ENCODE results near the gene HOXA11. TPM values are rescaled to one million over a fixed set of nuclear protein-coding genes. Genes with fewer than 3 reads are reported as not detected.

HOXA11 gene
- polyA plus RNA-seq, 3 donors from 2014 or later = not detected

DNA sequence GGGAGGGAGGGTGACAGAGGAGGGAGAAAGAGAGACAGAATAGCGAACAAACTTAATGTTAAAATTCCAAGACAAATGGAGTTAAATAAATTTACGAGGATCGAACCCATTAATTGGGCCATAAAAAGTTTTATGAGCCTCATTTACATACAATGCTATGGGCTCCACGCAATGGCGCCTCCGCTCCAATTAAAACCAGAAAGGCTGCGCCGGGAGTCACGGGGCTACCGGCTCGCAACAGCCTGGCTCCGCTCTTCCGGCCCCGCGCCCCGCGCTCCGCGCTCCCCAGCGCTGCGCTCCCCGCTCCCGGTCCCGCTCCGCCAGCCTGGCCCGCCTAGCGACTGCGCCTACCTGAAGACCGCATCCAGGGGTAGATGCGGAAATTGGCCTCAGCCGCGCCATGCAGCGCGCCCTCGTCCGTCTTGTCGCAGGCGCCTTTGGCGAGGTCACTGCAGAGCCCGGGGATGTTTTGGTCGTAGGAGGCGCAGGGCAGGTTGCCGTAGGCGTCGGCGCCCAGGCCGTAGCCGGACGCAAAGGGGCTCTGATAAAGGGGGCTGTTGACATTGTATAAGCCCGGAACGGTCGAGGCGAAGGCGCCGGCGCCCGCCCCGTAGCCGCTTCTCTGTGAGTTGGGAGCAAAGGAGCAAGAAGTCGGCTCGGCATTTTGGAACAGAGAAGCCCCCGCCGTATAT lies 29.1 kb downstream of the HOXA11 start:
- Mint-ChIP-seq H3K4me3 (peak overlapping the region; percentile 72 to 85 (median 77)), H3K36me3 (no peaks in the 10 kb centered on the region), H3K9me3 (peaks cover 0 to 3% (median 0%) of the 10 kb centered on the region in 6 donors), H3K27me3 (ENCODE audit: low read depth in 3 of 3) (peaks cover 59 to 82% (median 81%) of the 10 kb centered on the region in 3 donors), H3K4me1 (peaks cover 45 to 67% of the 10 kb centered on the region in 2 donors), H3K27ac (peak overlapping the region in 5 of 6 donors; percentile 4 to 72 (median 50))
- DNase-seq = peak; percentile 28 to 49 (median 40)

DNA sequence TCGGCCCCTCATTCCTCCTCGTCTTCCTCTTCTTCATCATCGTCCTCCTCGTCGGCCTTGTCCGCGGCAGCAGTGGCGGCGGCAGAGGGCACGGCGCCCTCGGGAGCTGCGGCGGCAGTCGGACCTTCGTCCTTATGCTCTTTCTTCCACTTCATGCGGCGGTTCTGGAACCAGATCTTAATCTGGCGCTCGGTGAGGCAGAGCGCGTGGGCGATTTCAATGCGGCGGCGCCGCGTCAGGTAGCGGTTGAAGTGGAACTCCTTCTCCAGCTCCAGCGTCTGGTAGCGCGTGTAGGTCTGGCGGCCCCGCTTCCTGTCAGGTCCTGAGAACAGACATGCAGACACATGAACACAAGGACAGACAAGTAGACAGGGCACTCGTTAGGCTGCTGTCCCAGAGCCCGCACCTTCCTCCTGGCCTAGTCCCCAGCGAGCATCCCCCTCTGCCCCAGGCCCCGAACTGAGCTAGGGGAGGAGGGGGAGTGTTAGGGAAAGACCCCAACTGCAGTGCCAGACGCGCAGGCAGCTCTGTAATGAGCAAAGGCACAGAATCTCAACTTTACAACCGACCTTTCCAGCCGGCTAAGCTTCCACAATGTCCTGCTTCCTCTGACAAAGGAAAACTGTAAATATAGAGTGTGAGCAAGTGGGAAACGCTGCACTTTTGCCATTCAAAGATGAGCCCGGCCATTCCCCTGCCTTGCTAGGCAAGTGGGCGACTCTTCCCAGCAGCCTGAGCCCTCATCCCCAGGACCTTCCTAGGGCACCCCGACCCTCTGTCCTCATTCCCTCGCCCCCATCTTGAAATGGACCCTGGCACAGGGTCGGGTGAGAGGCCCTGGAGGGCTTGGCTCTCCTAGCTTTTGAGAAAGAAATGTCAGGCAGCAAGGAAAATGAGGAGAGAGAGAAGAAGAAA lies 29.9 kb downstream of the HOXA11 start:
- Mint-ChIP-seq H3K4me3 (peak overlapping the region; percentile 55 to 85 (median 76)), H3K27me3 (ENCODE audit: low read depth in 3 of 3) (peaks cover 58 to 84% (median 81%) of the 10 kb centered on the region in 3 donors)
- DNase-seq = peak in 2 of 3 donors; percentile 23 to 51

GRCh38 chr7:27154369-27154768 lies 30.7 kb downstream of the HOXA11 start:
- Mint-ChIP-seq H3K27me3 (ENCODE audit: low read depth in 3 of 3) (peaks cover 58 to 81% (median 76%) of the 10 kb centered on the region in 3 donors), H3K4me3 (peak overlapping the region in 4 of 5 donors; percentile 55 to 76 (median 74)), H3K9me3 (peaks cover 0 to 3% (median 0%) of the 10 kb centered on the region in 6 donors), H3K4me1 (peaks cover 46 to 72% of the 10 kb centered on the region in 2 donors), H3K27ac (peak overlapping the region in 1 of 6 donors; percentile 65), H3K36me3 (no peaks in the 10 kb centered on the region)
- DNase-seq = no peak

More for the DNA sequence above, 29.9 kb downstream of the HOXA11 start:
- Mint-ChIP-seq H3K36me3 (no peaks in the 10 kb centered on the region), H3K27ac (peak overlapping the region; percentile 38 to 77 (median 65)), H3K9me3 (peaks cover 0 to 3% (median 0%) of the 10 kb centered on the region in 6 donors), H3K4me1 (peaks cover 49 to 72% of the 10 kb centered on the region in 2 donors)

GRCh38 chr7:27153526-27153925 lies 31.5 kb downstream of the HOXA11 start:
- Mint-ChIP-seq H3K27me3 (ENCODE audit: low read depth in 3 of 3) (peaks cover 55 to 76% (median 74%) of the 10 kb centered on the region in 3 donors), H3K4me3 (peak overlapping the region in 3 of 5 donors; percentile 14 to 35 (median 33)), H3K27ac (no peak overlapping the region), H3K9me3 (peaks cover 0 to 3% (median 0%) of the 10 kb centered on the region in 6 donors), H3K36me3 (no peaks in the 10 kb centered on the region), H3K4me1 (peaks cover 46 to 67% of the 10 kb centered on the region in 2 donors)
- DNase-seq = no peak

- Mint-ChIP-seq H3K27ac (no peak overlapping the region), H3K27me3 (ENCODE audit: low read depth in 3 of 3) (peaks cover 52 to 76% (median 75%) of the 10 kb centered on the region in 3 donors), H3K9me3 (peaks cover 0 to 2% (median 0%) of the 10 kb centered on the region in 6 donors), H3K36me3 (no peaks in the 10 kb centered on the region), H3K4me3 (peak overlapping the region in 4 of 5 donors; percentile 43 to 89 (median 86)), H3K4me1 (peaks cover 49 to 70% of the 10 kb centered on the region in 2 donors)
- DNase-seq = no peak
Observed at GRCh38 chr7:27152816-27153442, 32.1 kb downstream of the HOXA11 start.

- H3K27me3 Mint-ChIP-seq (ENCODE audit: low read depth in 3 of 3) = peaks cover 49 to 74% (median 70%) of the 10 kb centered on the region in 3 donors
- peak within 1 kb of the TSS in 5 of 6 donors; percentile 12 to 77 (median 66) for H3K27ac Mint-ChIP-seq
- DNase-seq = no peak
- H3K9me3 Mint-ChIP-seq = peaks cover 0 to 2% (median 0%) of the 10 kb centered on the region in 6 donors
- no peaks in the 10 kb centered on the region for H3K36me3 Mint-ChIP-seq
- H3K4me1 Mint-ChIP-seq = peaks cover 53 to 77% of the 10 kb centered on the region in 2 donors
- peak within 1 kb of the TSS; percentile 85 to 89 (median 86) for H3K4me3 Mint-ChIP-seq
Observed at GRCh38 chr7:27151931-27152815, 32.9 kb downstream of the HOXA11 start, which contains the start of gene HOXA3. TSS of gene HOXA3 (minus strand) at chr7:27152583. CDS start at chr7:27110640, 41,943 bp downstream.

- peaks cover 54 to 79% of the 10 kb centered on the region in 2 donors for H3K4me1 Mint-ChIP-seq
Observed at GRCh38 chr7:27151341-27151930, 33.6 kb downstream of the HOXA11 start.

DNA sequence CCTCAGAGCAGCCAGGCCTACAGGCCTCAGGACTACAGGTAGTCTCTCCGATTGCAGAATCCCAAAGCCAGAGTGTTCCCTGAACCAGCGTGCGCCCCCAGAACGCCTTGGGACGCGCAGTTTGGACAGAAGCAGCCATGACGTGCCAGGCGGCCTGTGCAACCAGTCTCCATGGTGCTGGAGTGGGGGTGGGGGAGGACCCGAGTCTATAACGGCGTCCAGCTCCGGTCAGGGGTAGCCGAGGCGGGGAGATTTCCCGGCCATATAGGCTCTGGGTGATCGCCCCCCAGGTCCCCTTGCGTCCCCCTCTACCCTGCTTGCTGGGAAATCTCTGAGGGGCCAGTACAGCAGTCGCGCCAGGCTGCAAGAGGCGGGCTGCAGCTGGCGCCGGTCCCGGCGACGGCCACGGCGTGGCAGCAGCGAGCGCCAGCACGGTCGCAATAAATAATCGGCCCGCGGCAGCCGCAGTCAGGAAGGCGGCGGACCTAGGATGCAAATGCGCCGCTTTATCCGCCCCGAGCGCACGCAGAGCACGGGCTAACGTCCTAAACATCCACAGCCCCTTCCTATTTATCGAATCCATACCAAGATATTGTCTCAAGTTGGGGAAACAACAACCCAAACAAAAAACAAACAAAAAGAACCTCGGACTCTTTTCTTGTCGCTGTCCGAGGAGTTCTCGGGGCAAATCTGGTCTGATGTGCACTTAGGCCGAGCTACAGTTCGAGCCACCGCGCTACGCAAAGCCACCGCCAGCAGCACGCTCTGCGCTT lies 34.3 kb downstream of the HOXA11 start:
- Mint-ChIP-seq H3K4me1 (peaks cover 48 to 75% of the 10 kb centered on the region in 2 donors), H3K36me3 (peaks cover 0 to 3% (median 0%) of the 10 kb centered on the region in 3 donors), H3K9me3 (peaks cover 0 to 2% (median 0%) of the 10 kb centered on the region in 6 donors), H3K27me3 (ENCODE audit: low read depth in 3 of 3) (peaks cover 38 to 70% (median 67%) of the 10 kb centered on the region in 3 donors), H3K27ac (peak overlapping the region; percentile 41 to 89 (median 64)), H3K4me3 (peak overlapping the region; percentile 85 to 89 (median 86))
- peak; percentile 67 to 75 (median 72) for DNase-seq

More at GRCh38 chr7:27151341-27151930, 33.6 kb downstream of the HOXA11 start:
- DNase-seq = no peak
- Mint-ChIP-seq H3K27ac (peak overlapping the region; percentile 12 to 77 (median 58)), H3K4me3 (peak overlapping the region; percentile 85 to 89 (median 86)), H3K9me3 (peaks cover 0 to 2% (median 0%) of the 10 kb centered on the region in 6 donors), H3K36me3 (no peaks in the 10 kb centered on the region), H3K27me3 (ENCODE audit: low read depth in 3 of 3) (peaks cover 43 to 73% (median 72%) of the 10 kb centered on the region in 3 donors)

DNA sequence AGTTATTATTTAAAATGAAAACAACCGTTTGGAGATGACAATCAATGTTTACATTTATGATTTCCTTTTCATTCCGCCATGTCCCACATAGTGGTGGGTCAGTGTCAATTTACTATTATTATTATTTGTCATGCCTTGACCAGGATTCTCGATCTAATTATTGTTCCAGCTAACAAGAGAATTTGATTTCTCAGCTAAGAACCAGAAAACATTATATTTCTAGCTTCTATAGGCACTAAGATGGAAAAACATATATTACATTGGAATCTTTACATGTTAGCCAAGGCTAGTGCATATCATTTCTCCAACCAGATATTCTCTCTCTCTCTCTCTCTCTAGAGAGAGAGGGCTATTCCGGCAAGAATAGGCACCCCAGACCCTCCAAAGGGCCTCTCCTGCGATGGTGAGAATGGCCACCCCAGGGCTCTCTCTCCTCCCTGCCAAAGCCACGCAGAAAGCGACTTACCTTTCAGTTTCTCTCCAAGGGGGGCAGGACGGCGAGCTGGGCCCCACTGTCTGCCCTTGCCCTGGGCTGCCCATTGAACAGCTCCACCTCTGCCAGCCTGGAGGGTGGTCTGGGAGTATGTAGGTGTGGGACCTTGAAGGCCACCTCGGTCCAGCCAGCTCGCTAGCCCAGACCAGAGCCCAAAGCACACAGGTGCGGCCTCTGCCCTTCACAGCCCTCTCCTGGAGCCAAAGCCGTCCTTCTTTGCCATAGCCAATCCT lies 35.0 kb downstream of the HOXA11 start:
- Mint-ChIP-seq H3K4me3 (peak overlapping the region; percentile 85 to 89 (median 86)), H3K36me3 (peaks cover 0 to 3% (median 0%) of the 10 kb centered on the region in 3 donors), H3K9me3 (peaks cover 0 to 2% (median 0%) of the 10 kb centered on the region in 6 donors), H3K27ac (peak overlapping the region in 5 of 6 donors; percentile 35 to 89 (median 61)), H3K4me1 (peaks cover 41 to 67% of the 10 kb centered on the region in 2 donors), H3K27me3 (ENCODE audit: low read depth in 3 of 3) (peaks cover 30 to 62% (median 59%) of the 10 kb centered on the region in 3 donors)
- DNase-seq = no peak

- peak overlapping the region in 1 of 6 donors; percentile 55 for H3K27ac Mint-ChIP-seq
- H3K9me3 Mint-ChIP-seq = no peaks in the 10 kb centered on the region
- peaks cover 0 to 3% (median 0%) of the 10 kb centered on the region in 3 donors for H3K36me3 Mint-ChIP-seq
- H3K4me3 Mint-ChIP-seq = peak overlapping the region; percentile 79 to 88 (median 85)
- peaks cover 26 to 53% (median 49%) of the 10 kb centered on the region in 3 donors for H3K27me3 Mint-ChIP-seq (ENCODE audit: low read depth in 3 of 3)
- peaks cover 35 to 57% of the 10 kb centered on the region in 2 donors for H3K4me1 Mint-ChIP-seq
- DNase-seq = no peak
Observed at GRCh38 chr7:27148756-27149641, 36.0 kb downstream of the HOXA11 start.

All from immature natural killer cell (primary cell).